Measurements from ENCODE around the gene CYP46A1.

CYP46A1 gene

GRCh38 chr14:99673305-99674063 is 10.6 kb upstream of the CYP46A1 start:
- DNase-seq (ENCODE audit: low read depth, low spot score): no peak

GRCh38 chr14:99674064-99674650 is 9.9 kb upstream of the CYP46A1 start:
- DNase-seq (ENCODE audit: low read depth, low spot score): no peak

- no peak for DNase-seq (ENCODE audit: low read depth, low spot score)
Measured at GRCh38 chr14:99674776-99675381, 9.2 kb upstream of the CYP46A1 start.

- no peak for DNase-seq (ENCODE audit: low read depth, low spot score)
Measured at GRCh38 chr14:99675382-99675835, 8.7 kb upstream of the CYP46A1 start.

- DNase-seq (ENCODE audit: low read depth, low spot score): no peak
Measured at GRCh38 chr14:99675951-99676350, 8.1 kb upstream of the CYP46A1 start.

GRCh38 chr14:99676657-99677056 is 7.4 kb upstream of the CYP46A1 start:
- no peak for DNase-seq (ENCODE audit: low read depth, low spot score)

- DNase-seq (ENCODE audit: low read depth, low spot score): no peak
Measured at GRCh38 chr14:99677231-99678140, 6.6 kb upstream of the CYP46A1 start.

GRCh38 chr14:99678198-99678597 is 5.9 kb upstream of the CYP46A1 start:
- no peak for DNase-seq (ENCODE audit: low read depth, low spot score)

- DNase-seq (ENCODE audit: low read depth, low spot score): no peak
Measured at GRCh38 chr14:99679111-99679510, 5.0 kb upstream of the CYP46A1 start.

GRCh38 chr14:99679543-99679942 is 4.6 kb upstream of the CYP46A1 start:
- DNase-seq (ENCODE audit: low read depth, low spot score): no peak

GRCh38 chr14:99679996-99680395 is 4.1 kb upstream of the CYP46A1 start:
- DNase-seq (ENCODE audit: low read depth, low spot score): no peak

- DNase-seq (ENCODE audit: low read depth, low spot score): no peak
Measured at GRCh38 chr14:99681101-99681831, 2.8 kb upstream of the CYP46A1 start.

GRCh38 chr14:99681832-99682148 is 2.3 kb upstream of the CYP46A1 start:
- no peak for DNase-seq (ENCODE audit: low read depth, low spot score)

GRCh38 chr14:99682809-99683618 is 1.1 kb upstream of the CYP46A1 start:
- DNase-seq (ENCODE audit: low read depth, low spot score): peak; percentile 71

- peak; percentile 15 for DNase-seq (ENCODE audit: low read depth, low spot score)
Measured at GRCh38 chr14:99684410-99684934, 374 bp downstream of the CYP46A1 start.

GRCh38 chr14:99685151-99685591 is 1.1 kb downstream of the CYP46A1 start:
- DNase-seq (ENCODE audit: low read depth, low spot score): no peak

GRCh38 chr14:99685596-99685995 is 1.5 kb downstream of the CYP46A1 start:
- DNase-seq (ENCODE audit: low read depth, low spot score): no peak

- no peak for DNase-seq (ENCODE audit: low read depth, low spot score)
Measured at GRCh38 chr14:99686557-99687283, 2.6 kb downstream of the CYP46A1 start.

Measured in activated naive CD8-positive, alpha-beta T cell treated with anti-CD3 and anti-CD28 coated beads, Interleukin-2, amount 50 U/mL, for 16 hours (primary cell).